ENCODE results near the gene ANKRD63. TPM values are rescaled to one million over a fixed set of nuclear protein-coding genes. Genes with fewer than 3 reads are reported as not detected.

ANKRD63 gene
- total RNA-seq, 2 donors from 2014 or later = not detected

DNA sequence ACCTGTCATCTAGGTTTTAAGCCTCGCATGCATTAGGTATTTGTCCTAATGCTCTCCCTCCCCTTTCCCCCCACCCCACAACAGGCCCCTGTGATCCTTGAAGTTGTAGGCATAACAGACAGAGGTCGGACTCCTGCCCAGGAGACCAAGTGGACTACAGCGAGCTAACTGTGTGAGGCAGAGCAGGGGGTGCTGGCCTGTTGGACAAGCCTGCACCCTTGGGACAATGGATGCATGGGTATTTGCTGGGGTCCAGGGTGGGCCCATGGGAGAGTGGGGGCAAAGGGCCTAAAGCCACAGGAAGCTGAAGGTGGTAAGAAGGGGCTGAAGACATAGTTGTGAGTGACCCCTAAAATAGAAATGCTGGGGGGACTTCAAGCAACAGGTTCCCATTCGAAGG lies 22.4 kb upstream of the ANKRD63 start:
- DNase-seq = no peak
- no peaks in the 10 kb centered on the region for H3K36me3 ChIP-seq (ENCODE audit: control insufficient read depth, insufficient read depth, low read length)
- no peak for TF ChIP-seq CTCF (conservative IDR thresholded peaks at IDR 0.05)
- H3K9me3 Mint-ChIP-seq = peaks cover 5% of the 10 kb centered on the region
- no peak overlapping the region for H3K9ac ChIP-seq (ENCODE audit: extremely low read depth, low read length, poor library complexity, severe bottlenecking)
- H3K4me1 ChIP-seq (ENCODE audit: control insufficient read depth, insufficient read depth, low read length) = peaks cover 6% of the 10 kb centered on the region
- peaks cover 23% of the 10 kb centered on the region for H3K27me3 Mint-ChIP-seq (ENCODE audit: insufficient read depth)
- H3K9me3 ChIP-seq (ENCODE audit: control insufficient read depth, low read length) = peaks cover 2% of the 10 kb centered on the region
- peaks cover 13% of the 10 kb centered on the region for H3K27me3 ChIP-seq (ENCODE audit: control insufficient read depth, insufficient read depth, low read length, poor library complexity, severe bottlenecking)
- H3K4me3 Mint-ChIP-seq = no peak overlapping the region
- peaks cover 2% of the 10 kb centered on the region for H3K36me3 Mint-ChIP-seq (ENCODE audit: low read depth)
- no peak overlapping the region for H3K27ac ChIP-seq (ENCODE audit: low read depth, low read length)
- peaks cover 28% of the 10 kb centered on the region for H3K4me1 Mint-ChIP-seq
- H3K27ac Mint-ChIP-seq = no peak overlapping the region
- 88% methylated on average over 1 to 4 of the region's 4 CpGs for WGBS, 2 experiments (ENCODE audit: insufficient coverage in 1 of 2, insufficient read length in 1 of 2)
- H3K4me3 ChIP-seq (ENCODE audit: low read length) = no peak overlapping the region

GRCh38 chr15:40303576-40303975 lies 20.7 kb upstream of the ANKRD63 start:
- Mint-ChIP-seq H3K36me3 (ENCODE audit: low read depth) (peaks cover 2% of the 10 kb centered on the region), H3K9me3 (peaks cover 14% of the 10 kb centered on the region), H3K27ac (no peak overlapping the region), H3K4me3 (no peak overlapping the region), H3K27me3 (ENCODE audit: insufficient read depth) (peaks cover 30% of the 10 kb centered on the region), H3K4me1 (peaks cover 23% of the 10 kb centered on the region)
- no peaks in the 10 kb centered on the region for H3K4me1 ChIP-seq (ENCODE audit: control insufficient read depth, insufficient read depth, low read length)
- H3K9me3 ChIP-seq (ENCODE audit: control insufficient read depth, low read length) = peaks cover 4% of the 10 kb centered on the region
- no peak for TF ChIP-seq CTCF (conservative IDR thresholded peaks at IDR 0.05)
- whole genome bisulfite sequencing, 2 experiments (ENCODE audit: insufficient coverage in 1 of 2, insufficient read length in 1 of 2) = 93% methylated on average over 2 of the region's 2 CpGs; no CpG with 5 or more reads in 1 of the 2 experiments
- H3K27ac ChIP-seq (ENCODE audit: low read depth, low read length) = no peak overlapping the region
- H3K4me3 ChIP-seq (ENCODE audit: low read length) = no peak overlapping the region
- no peak overlapping the region for H3K9ac ChIP-seq (ENCODE audit: extremely low read depth, low read length, poor library complexity, severe bottlenecking)
- H3K27me3 ChIP-seq (ENCODE audit: control insufficient read depth, insufficient read depth, low read length, poor library complexity, severe bottlenecking) = peaks cover 13% of the 10 kb centered on the region
- H3K36me3 ChIP-seq (ENCODE audit: control insufficient read depth, insufficient read depth, low read length) = no peaks in the 10 kb centered on the region
- DNase-seq = no peak

DNA sequence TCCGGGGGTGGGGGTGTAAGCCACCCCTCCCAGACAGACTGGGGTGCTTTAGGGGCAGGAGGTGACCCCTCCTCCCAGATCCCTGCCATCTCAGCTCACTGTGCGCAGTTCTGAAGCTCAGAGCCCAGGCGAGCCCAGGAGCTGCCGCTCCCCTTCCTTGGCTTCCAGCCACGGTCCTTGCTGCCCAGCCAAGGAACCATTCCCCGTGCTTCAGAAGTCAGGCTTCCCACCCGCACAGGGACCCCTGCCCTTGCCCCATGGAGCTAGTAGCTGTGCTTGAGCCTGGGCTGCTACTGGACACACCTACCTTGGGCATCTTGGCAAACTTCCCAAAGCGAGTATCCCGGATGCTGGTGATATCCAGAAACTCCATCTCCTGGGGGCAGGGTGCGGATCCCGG lies 20.1 kb upstream of the ANKRD63 start:
- Mint-ChIP-seq H3K36me3 (ENCODE audit: low read depth) (peaks cover 2% of the 10 kb centered on the region), H3K27me3 (ENCODE audit: insufficient read depth) (peaks cover 35% of the 10 kb centered on the region), H3K9me3 (peaks cover 14% of the 10 kb centered on the region), H3K4me3 (no peak overlapping the region), H3K27ac (no peak overlapping the region), H3K4me1 (peaks cover 23% of the 10 kb centered on the region)
- Histone ChIP-seq H3K9me3 (ENCODE audit: control insufficient read depth, low read length) (peaks cover 4% of the 10 kb centered on the region), H3K27ac (ENCODE audit: low read depth, low read length) (no peak overlapping the region), H3K4me1 (ENCODE audit: control insufficient read depth, insufficient read depth, low read length) (no peaks in the 10 kb centered on the region), H3K27me3 (ENCODE audit: control insufficient read depth, insufficient read depth, low read length, poor library complexity, severe bottlenecking) (peaks cover 13% of the 10 kb centered on the region), H3K36me3 (ENCODE audit: control insufficient read depth, insufficient read depth, low read length) (no peaks in the 10 kb centered on the region), H3K4me3 (ENCODE audit: low read length) (no peak overlapping the region), H3K9ac (ENCODE audit: extremely low read depth, low read length, poor library complexity, severe bottlenecking) (no peak overlapping the region)
- 85 to 92% methylated on average over 5 to 11 of the region's 11 CpGs for WGBS, 2 experiments (ENCODE audit: insufficient coverage in 1 of 2, insufficient read length in 1 of 2)
- no peak for TF ChIP-seq CTCF (conservative IDR thresholded peaks at IDR 0.05)
- no peak for DNase-seq
